ENCODE data around the gene OSM. TPM values are rescaled to one million over a fixed set of nuclear protein-coding genes. Genes with fewer than 3 reads are reported as not detected.

Gene OSM
- total RNA-seq, 2 donors from 2014 or later, result 2.5 TPM; not detected in 1

DNA sequence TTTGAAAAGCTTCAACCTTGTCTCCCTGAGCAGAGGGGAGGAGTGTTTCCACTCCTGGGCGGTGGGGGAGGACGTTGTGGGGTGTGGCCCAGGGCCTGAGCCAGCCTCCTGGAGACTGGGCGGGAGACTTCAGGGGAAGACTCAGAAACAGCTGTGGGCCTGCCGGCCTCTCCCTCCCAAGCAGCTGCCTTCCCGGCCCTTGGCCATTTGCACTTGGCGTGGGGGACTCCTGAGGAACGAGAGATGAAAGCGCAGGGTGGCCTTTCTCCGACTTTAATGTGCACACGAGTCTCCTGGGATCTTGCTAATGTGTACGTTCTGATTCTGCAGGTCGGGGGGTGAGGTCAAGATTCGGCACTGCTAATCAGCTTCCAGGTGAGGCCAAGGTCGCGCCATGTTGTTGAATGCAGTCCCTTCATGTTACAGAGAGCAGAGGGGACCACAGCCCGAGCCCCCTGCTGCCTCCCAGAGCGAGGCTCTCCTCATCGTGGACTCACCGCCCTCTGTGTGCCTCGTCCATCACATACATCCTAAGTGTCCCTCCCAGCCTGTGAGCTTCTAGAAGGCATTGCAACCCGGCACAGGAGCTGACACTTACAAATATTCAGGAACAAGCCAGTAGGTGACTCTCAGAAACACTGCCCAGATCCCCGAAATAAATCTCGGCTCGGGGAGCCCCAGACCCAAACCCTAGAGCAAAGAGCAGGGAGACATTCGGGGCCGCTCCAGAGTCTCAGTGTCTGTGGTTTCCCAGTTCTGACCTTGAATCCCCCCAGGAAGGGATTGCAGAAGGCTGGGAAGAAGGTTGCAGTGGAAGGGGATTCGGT, 27.8 kb downstream of the OSM start:
- no peak for DNase-seq (ENCODE audit: low spot score)
- no peaks in the 10 kb centered on the region for H3K4me1 ChIP-seq (replicated peaks)
- WGBS, result 72% methylated on average over 25 of the region's 27 CpGs
- H3K4me3 ChIP-seq, result no peak overlapping the region
- H3K9me3 ChIP-seq, result no peaks in the 10 kb centered on the region
- H3K27me3 ChIP-seq (replicated peaks; ENCODE audit: insufficient read depth), result no peaks in the 10 kb centered on the region
- no peak overlapping the region for H3K27ac ChIP-seq
- intact Hi-C loops (cut with DNase I), result no loop called here
- H3K36me3 ChIP-seq, result no peaks in the 10 kb centered on the region
- TF ChIP-seq POLR2AphosphoS5 (IDR thresholded peaks at IDR 0.05) (no peak), CTCF (IDR thresholded peaks at IDR 0.05) (no peak), POLR2A (IDR thresholded peaks at IDR 0.05) (no peak)

GRCh38 chr22:30238136-30238535, 28.5 kb downstream of the OSM start:
- TF ChIP-seq POLR2AphosphoS5 (IDR thresholded peaks at IDR 0.05) (no peak), CTCF (IDR thresholded peaks at IDR 0.05) (no peak), POLR2A (IDR thresholded peaks at IDR 0.05) (no peak)
- WGBS, result 95% methylated on average over 9 of the region's 9 CpGs
- Histone ChIP-seq H3K4me1 (replicated peaks) (no peaks in the 10 kb centered on the region), H3K27ac (no peak overlapping the region), H3K4me3 (no peak overlapping the region), H3K36me3 (no peaks in the 10 kb centered on the region), H3K9me3 (no peaks in the 10 kb centered on the region), H3K27me3 (replicated peaks; ENCODE audit: insufficient read depth) (no peaks in the 10 kb centered on the region)
- intact Hi-C loops (cut with DNase I), result no loop called here
- DNase-seq (ENCODE audit: low spot score), result no peak

DNA sequence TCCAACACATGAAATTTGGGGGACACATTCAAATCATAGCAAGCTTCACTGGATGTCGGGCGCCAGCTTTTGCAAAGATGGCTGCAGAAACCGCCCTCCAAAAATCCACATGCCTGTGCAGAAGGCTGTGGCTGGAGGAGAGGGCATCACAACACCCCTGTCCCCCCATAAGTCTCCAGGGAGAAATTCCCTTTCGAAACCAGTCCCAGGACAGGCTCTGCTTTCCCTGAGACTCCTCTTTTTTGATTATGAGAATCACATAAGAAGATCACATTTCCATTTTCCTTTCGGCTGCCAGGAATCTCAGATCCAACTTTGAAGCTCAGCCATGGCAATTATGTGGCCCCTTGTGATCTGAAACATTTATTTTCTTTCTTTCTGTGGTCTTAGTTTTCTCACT, 29.8 kb downstream of the OSM start:
- Histone ChIP-seq H3K4me1 (replicated peaks) (no peaks in the 10 kb centered on the region), H3K9me3 (no peaks in the 10 kb centered on the region), H3K4me3 (no peak overlapping the region), H3K27me3 (replicated peaks; ENCODE audit: insufficient read depth) (no peaks in the 10 kb centered on the region), H3K27ac (no peak overlapping the region), H3K36me3 (no peaks in the 10 kb centered on the region)
- no peak for DNase-seq (ENCODE audit: low spot score)
- intact Hi-C loops (cut with DNase I), result no loop called here
- 96% methylated on average over 5 of the region's 5 CpGs for WGBS
- TF ChIP-seq CTCF (IDR thresholded peaks at IDR 0.05), result no peak
- no peak for TF ChIP-seq POLR2AphosphoS5 (IDR thresholded peaks at IDR 0.05)
- no peak for TF ChIP-seq POLR2A (IDR thresholded peaks at IDR 0.05)

GRCh38 chr22:30235687-30236170, 30.9 kb downstream of the OSM start:
- no peaks in the 10 kb centered on the region for H3K9me3 ChIP-seq
- H3K27me3 ChIP-seq (replicated peaks; ENCODE audit: insufficient read depth), result no peaks in the 10 kb centered on the region
- intact Hi-C loops (cut with DNase I), result no loop called here
- 39% methylated on average over 10 of the region's 10 CpGs for WGBS
- no peak overlapping the region for H3K27ac ChIP-seq
- no peaks in the 10 kb centered on the region for H3K4me1 ChIP-seq (replicated peaks)
- H3K36me3 ChIP-seq, result no peaks in the 10 kb centered on the region
- no peak for DNase-seq (ENCODE audit: low spot score)
- TF ChIP-seq CTCF (IDR thresholded peaks at IDR 0.05) (no peak), POLR2AphosphoS5 (IDR thresholded peaks at IDR 0.05) (no peak), POLR2A (IDR thresholded peaks at IDR 0.05) (no peak)
- H3K4me3 ChIP-seq, result no peak overlapping the region
